Right lobe of liver (tissue), 6 donors: ENCODE results near the gene OPN3. TPM values are rescaled to one million over a fixed set of nuclear protein-coding genes. Genes with fewer than 3 reads are reported as not detected.

Source experiments
- ATAC-seq, 4 donors: fragments of 200-7000 bp; cut with Tn5 transposase; one replicate each; pipeline ENCODE4 v1.9.1; 2020; ENCODE audit warnings: mild to moderate bottlenecking in 4 of 4, moderate library complexity in 4 of 4
- DNase-seq, 3 donors: peaks; one replicate each; pipeline ENCODE4 v3.0.0-alpha.2; 2020
- H3K27ac ChIP-seq, 3 donors: fragments of 200-600 bp; one replicate each; pipeline ENCODE4 v1.8.0; 2022
- H3K27me3 ChIP-seq, 2 donors: fragments of 200-600 bp; one replicate each; pipeline ENCODE4 v1.8.0; 2022
- H3K36me3 ChIP-seq, 4 donors: fragments of 200-600 bp; sonication (generic) in 1 of 4; one replicate each; pipeline versions ENCODE4 v1.5.1 to v1.8.0; 2017 to 2022; ENCODE audit warnings: control low read depth in 1 of 4
- H3K4me1 ChIP-seq, 4 donors: fragments of 200-600 bp; sonication (generic) in 1 of 4; one replicate each; pipeline versions ENCODE4 v1.5.1 to v1.8.0; 2017 to 2022; ENCODE audit warnings: control low read depth in 1 of 4
- H3K4me3 ChIP-seq, 3 donors: fragments of 200-600 bp; one replicate each; pipeline ENCODE4 v1.8.0; 2022
- H3K9me3 ChIP-seq, 4 donors: fragments of 200-600 bp; sonication (generic) in 1 of 4; one replicate each; pipeline versions ENCODE4 v1.5.1 to v1.8.0; 2017 to 2022; ENCODE audit warnings: control low read depth in 1 of 4
- POLR2A ChIP-seq: fragments of 450-650 bp; IDR thresholded peaks from one replicate; pipeline ENCODE4 v1.6.1; 2017; ENCODE audit warnings: antibody characterized with exemption, mild to moderate bottlenecking
- WGBS: methylation state at CpG from one replicate; pipeline ENCODE4 v1.1.6; 2018; ENCODE audit warnings: low coverage, low lambda C conversion rate; ENCODE audit not compliant: insufficient coverage; ENCODE audit errors: missing lambda C conversion rate; 5-methylcytosine and 5-hydroxymethylcytosine counted together
- intact Hi-C, 2 donors: fragments of 100-400 bp; cut with DNase I; formaldehyde crosslinking; loops; one replicate each; pipeline versions ENCODE4 v1.11.2 to v1.14.1; 2022
- total RNA-seq, 6 experiments: library from RNA; depleted of rRNA in 2 of 6; stranded (reverse); fragments of >200 nt in 2 of 6; fragmentation: NEBNext Ultra II Directional in 3 of 6; extraction: Animal tissue kit (Norgen Biotek cat#: 25700) in 3 of 6; gene quantifications; one replicate each; pipeline versions ENCODE4 v1.1.0 to v1.2.4, GENCODE V29; 2016 to 2023
- TF ChIP-seq, protein P1 (sequence below), 4 donors: fragments of 200-600 bp in 3 of 4; fragments of 450-650 bp in 1 of 4; IDR thresholded peaks; one replicate each; pipeline versions ENCODE4 v1.5.1 to v1.8.0; 2016 to 2022; ENCODE audit warnings: antibody characterized with exemption in 4 of 4, mild to moderate bottlenecking in 2 of 4
- donor health status: DM: no; HTN: yes; CAD: no.
- donor health status: DM: no; HTN: no; CAD: no.
- donor health status: DM: no; HTN: no; CAD: no.
- donor health status: DM: no; HTN: yes; CAD: no.
- donor health status: DM: no; HTN: yes; CAD: no.

Gene OPN3
- total RNA-seq, 6 experiments from 2014 or later, result 15.7 to 38.2 (median 28.8) TPM

DNA sequence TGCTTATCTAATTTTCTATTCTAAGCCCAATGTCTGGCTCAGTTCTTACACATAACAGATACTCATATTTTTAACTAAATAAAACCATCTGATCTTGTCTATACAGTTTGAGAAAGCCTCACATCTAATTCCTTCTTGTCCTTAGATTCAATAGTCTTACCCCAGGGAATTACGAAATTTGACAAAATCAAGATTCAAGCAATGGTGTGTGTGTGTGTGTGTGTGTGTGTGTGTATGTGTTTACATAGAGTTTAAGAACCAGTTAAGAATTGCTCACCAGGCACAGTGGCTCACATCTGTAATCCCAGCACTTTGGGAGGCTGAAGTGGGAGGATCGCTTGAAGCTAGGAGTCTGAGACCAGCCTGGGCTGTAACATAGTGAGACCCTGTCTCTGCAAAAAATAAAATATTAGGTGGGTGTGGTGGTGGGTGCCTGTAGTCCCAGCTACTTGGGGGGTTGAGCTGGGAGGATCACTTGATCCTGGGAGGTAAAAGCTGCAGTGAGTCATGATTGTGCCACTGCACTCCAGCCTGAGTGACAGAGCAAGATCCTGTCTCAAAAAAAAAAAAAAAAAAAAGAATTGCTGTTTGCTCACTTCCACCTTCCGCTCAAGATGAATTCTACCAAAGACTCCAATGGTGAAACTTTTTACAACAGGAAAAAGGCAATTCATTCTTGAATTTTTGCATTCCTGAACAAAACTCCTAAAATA is 18.1 kb upstream of the OPN3 start:
- WGBS, result 69% methylated on average over 2 of the region's 3 CpGs
- H3K36me3 ChIP-seq, result no peaks in the 10 kb centered on the region
- no peak for TF ChIP-seq POLR2A
- TF ChIP-seq, protein P1, sequence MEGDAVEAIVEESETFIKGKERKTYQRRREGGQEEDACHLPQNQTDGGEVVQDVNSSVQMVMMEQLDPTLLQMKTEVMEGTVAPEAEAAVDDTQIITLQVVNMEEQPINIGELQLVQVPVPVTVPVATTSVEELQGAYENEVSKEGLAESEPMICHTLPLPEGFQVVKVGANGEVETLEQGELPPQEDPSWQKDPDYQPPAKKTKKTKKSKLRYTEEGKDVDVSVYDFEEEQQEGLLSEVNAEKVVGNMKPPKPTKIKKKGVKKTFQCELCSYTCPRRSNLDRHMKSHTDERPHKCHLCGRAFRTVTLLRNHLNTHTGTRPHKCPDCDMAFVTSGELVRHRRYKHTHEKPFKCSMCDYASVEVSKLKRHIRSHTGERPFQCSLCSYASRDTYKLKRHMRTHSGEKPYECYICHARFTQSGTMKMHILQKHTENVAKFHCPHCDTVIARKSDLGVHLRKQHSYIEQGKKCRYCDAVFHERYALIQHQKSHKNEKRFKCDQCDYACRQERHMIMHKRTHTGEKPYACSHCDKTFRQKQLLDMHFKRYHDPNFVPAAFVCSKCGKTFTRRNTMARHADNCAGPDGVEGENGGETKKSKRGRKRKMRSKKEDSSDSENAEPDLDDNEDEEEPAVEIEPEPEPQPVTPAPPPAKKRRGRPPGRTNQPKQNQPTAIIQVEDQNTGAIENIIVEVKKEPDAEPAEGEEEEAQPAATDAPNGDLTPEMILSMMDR (IDR thresholded peaks at IDR 0.05), result no peak
- no peak overlapping the region for H3K27ac ChIP-seq
- intact Hi-C loops, result no loop called here
- no peaks in the 10 kb centered on the region for H3K4me1 ChIP-seq
- no peak for ATAC-seq
- no peak for DNase-seq
- no peaks in the 10 kb centered on the region for H3K27me3 ChIP-seq
- H3K4me3 ChIP-seq, result no peak overlapping the region
- H3K9me3 ChIP-seq, result no peaks in the 10 kb centered on the region

DNA sequence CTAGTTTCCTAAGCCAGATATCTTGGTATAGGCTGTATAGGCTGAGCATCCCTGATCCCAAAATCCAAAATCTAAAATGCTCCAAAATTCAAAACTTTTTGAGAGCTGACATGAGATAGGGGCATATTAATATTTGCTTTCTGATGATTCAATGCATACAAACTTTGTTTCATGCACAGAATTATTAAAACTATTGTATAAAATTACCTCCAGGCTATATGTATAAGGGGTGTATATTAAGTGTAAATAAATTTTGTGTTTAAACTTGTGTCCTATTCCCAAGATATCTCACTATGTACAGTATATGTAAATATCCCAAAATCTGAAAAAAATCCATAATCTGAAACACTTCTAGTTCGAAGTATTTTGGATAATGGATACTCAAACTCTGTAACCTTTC is 14.5 kb upstream of the OPN3 start:
- no peaks in the 10 kb centered on the region for H3K36me3 ChIP-seq
- intact Hi-C loops, result no loop called here
- TF ChIP-seq POLR2A, result no peak
- TF ChIP-seq, protein P1 (IDR thresholded peaks at IDR 0.05), result no peak
- ATAC-seq (no peak), DNase-seq (no peak)
- H3K4me1 ChIP-seq, result no peaks in the 10 kb centered on the region
- H3K27me3 ChIP-seq, result no peaks in the 10 kb centered on the region
- H3K9me3 ChIP-seq, result no peaks in the 10 kb centered on the region
- 90% methylated on average over 1 of the region's 1 CpG for WGBS
- H3K4me3 ChIP-seq, result no peak overlapping the region
- no peak overlapping the region for H3K27ac ChIP-seq

DNA sequence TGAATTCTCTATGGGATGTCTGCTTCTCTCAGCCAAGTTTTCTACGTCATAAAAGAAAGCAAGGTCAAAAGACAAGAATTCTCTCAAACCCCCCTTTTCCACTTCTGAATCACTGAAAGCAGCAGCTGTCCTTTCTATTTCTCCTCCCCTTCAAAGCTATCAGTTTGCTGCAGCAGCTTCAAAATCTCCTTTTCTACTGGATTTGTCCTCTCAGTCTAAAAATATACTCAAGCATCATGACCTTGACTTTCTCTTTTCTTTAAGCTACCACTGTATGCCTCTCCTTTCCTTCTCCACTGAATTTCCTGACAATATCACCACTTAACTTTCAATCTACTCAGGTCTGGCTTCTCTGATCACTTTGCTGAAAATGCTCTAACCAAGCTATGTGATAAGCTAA is 13.8 kb upstream of the OPN3 start:
- WGBS, result 60% methylated on average over 1 of the region's 1 CpG
- intact Hi-C loops, result no loop called here
- H3K9me3 ChIP-seq, result no peaks in the 10 kb centered on the region
- H3K27ac ChIP-seq, result no peak overlapping the region
- TF ChIP-seq POLR2A, result no peak
- no peak for DNase-seq
- H3K27me3 ChIP-seq, result no peaks in the 10 kb centered on the region
- H3K36me3 ChIP-seq, result no peaks in the 10 kb centered on the region
- no peak overlapping the region for H3K4me3 ChIP-seq
- no peak for ATAC-seq
- no peaks in the 10 kb centered on the region for H3K4me1 ChIP-seq

DNA sequence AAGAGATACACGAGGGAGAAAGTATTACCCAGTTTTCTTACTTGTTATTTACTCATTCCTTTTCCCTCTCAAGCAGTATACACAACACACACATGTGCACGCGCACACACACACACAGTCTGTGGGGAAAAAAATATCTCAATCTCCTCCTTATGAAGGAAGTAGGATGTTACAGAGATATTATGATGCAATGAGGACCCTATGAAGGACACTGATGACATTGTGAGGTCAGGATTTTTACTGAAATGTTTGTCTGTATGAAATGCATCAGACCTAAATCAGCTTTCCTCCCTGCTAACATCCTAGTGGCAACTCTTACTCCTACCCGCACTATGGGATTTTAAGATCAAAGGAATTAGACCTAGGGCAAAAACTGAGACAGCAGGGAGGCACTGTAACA is 11.8 kb upstream of the OPN3 start, which contains the start of gene WDR64:
Gene WDR64, plus strand, starts transcription at position 270 of the 400 bp plus-strand sequence. CDS start 204 bp downstream, outside the sequence.
- 77% methylated on average over 4 of the region's 4 CpGs for WGBS
- no peak for ATAC-seq
- intact Hi-C loops, result no loop called here

DNA sequence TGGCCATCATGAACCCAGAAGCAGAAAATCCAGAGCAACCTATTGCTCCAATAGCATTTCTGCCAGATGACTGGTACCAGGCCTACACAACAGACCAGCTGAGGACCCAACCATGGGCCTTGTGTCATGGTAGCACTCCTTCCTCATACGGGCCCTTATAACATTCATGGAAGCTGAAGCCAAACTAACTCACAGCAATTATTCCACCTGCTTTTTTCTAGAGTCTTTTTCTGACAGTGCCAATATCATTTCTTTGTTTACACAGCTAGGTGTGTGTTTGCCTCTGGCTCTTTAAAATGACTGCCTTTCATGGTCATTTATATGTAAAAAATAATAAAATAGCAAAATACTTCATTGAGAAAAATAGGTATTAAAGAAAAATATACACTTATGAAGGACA is 8.0 kb upstream of the OPN3 start:
- intact Hi-C loops, result no loop called here
- DNase-seq, result no peak
- no peaks in the 10 kb centered on the region for H3K9me3 ChIP-seq
- no peak overlapping the region for H3K4me3 ChIP-seq
- 80% methylated on average over 1 of the region's 1 CpG for WGBS
- H3K4me1 ChIP-seq, result no peaks in the 10 kb centered on the region
- TF ChIP-seq POLR2A, result no peak
- TF ChIP-seq, protein P1 (IDR thresholded peaks at IDR 0.05), result no peak
- no peak overlapping the region for H3K27ac ChIP-seq
- no peak for ATAC-seq
- H3K27me3 ChIP-seq, result no peaks in the 10 kb centered on the region
- no peaks in the 10 kb centered on the region for H3K36me3 ChIP-seq

More for the DNA sequence above, 11.8 kb upstream of the OPN3 start, which contains the start of gene WDR64:
- DNase-seq, result no peak
- H3K27me3 ChIP-seq, result no peaks in the 10 kb centered on the region
- no peak within 1 kb of the TSS for H3K4me3 ChIP-seq
- no peaks in the 10 kb centered on the region for H3K4me1 ChIP-seq
- no peaks in the 10 kb centered on the region for H3K36me3 ChIP-seq
- TF ChIP-seq, protein P1 (IDR thresholded peaks at IDR 0.05), result no peak
- no peak for TF ChIP-seq POLR2A
- H3K27ac ChIP-seq, result no peak within 1 kb of the TSS
- no peaks in the 10 kb centered on the region for H3K9me3 ChIP-seq
